Activated CD4-positive, alpha-beta T cell treated with anti-CD3 and anti-CD28 coated beads, Interleukin-2, amount 50 U/mL, for 48 hours (primary cell): ENCODE results near the gene RBM45.

ENCODE experiments used
- DNase-seq, 2 experiments: peaks; one replicate each; pipeline ENCODE4 v3.0.0-alpha.2; 2020

Gene RBM45

GRCh38 chr2:178163911-178164310 is 51.7 kb downstream of the RBM45 start:
- no peak for DNase-seq

GRCh38 chr2:178173657-178174056 is 61.4 kb downstream of the RBM45 start:
- DNase-seq: no peak

GRCh38 chr2:178177066-178177679 is 64.9 kb downstream of the RBM45 start:
- DNase-seq: no peak
